NCI-H446 treated with DMSO at 0.1 percent for 48 hours (cell line): ENCODE results near the gene TMEM225.
"Not testable (repeated sequence)": the region's sequence is repeated elsewhere in the genome, so short reads cannot be mapped to it uniquely, and the experiment has no call there.

Source experiments
- DNase-seq: peaks from one replicate; lab custom pipeline; 2025; lab: John Stamatoyannopoulos, UW

TMEM225 gene, protein sequence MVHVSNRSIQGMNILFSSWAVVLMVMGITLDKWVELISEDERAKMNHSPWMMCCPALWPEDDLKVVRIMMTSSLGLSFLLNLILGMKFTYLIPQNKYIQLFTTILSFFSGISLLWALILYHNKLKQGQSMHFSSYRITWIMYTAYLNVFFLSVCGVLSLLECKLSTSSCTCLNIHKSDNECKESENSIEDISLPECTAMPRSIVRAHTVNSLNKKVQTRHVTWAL

DNA sequence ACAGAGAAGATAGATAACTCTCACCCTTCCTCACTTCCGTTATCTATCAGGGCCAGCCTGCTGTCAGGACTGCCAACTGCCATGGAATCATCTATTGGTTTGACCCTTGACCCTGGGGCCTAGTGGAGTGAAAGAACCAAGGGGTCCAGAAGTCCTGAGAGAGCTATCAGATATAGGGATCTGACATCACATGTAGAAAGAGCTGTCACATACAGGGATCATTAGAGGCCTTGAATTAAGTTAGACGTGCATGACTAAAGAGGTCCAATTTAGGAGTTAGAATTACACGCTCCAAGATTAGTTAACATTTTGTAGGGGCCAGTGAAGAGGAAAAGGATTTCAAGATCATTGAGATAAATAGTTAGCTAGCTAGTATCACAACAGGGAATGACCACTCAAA lies at the start of gene TMEM225:
TMEM225 (minus strand) TSS at position 101 of the 400 bp plus-strand sequence. CDS start 245 bp downstream, outside the sequence.
- no peak for DNase-seq

DNA sequence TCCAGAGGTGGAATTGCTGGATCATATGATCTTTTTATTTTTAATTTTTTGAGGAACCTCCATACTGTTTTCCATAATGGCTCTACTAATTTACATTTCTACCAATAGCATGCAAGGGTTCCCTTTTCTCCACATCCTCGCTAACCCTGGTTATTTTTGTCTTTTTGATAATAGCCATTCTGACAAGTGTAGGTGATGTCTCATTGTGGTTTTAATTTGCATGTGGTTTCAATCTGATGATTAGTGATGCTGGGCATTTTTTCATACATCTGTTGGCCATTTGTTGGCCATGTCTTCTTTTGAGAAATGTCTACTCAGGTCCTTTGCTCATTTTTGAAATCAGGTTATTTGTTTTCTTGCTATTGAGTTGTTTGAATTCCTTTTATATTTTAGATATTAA lies 38.6 kb upstream of the TMEM225 start:
- no peak for DNase-seq

DNA sequence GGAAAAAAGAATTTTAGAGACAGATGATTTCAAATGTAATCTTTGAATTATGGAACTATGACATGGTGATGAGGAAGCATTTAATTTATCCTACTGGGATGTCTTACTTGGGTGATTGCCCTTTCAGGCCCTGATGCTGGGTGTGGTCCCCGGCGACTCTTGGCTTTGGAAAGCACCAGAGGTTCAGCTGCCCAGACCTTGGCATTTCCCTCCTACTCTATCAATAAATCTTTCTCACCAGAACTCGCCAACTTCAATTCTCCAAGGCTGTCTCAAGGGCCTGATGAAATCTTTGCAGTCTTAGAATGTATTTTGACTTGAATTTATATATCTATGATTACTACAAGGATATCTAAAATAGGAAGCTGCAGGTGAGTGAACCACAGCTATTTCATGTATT lies 35.5 kb upstream of the TMEM225 start:
- DNase-seq: no peak

DNA sequence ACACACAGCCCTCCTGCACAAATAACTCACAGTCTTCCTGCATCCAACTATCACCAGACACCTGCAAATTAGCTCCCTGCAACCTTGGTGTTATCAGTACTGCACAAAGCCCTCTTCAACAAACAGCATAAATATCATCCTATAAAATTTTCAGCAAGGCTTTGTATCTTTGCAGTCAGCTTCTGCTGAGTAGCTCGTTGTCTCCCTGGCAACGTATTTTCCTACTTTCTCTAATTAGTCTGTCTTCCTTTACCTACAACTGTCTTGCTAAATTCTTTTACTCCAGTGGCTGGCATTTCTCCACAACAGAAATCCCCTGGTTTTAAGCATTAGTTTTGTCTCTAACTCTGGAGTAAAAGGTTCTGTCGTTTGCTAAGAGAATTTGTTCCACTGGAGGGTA lies 20.4 kb upstream of the TMEM225 start:
- DNase-seq: no peak

DNA sequence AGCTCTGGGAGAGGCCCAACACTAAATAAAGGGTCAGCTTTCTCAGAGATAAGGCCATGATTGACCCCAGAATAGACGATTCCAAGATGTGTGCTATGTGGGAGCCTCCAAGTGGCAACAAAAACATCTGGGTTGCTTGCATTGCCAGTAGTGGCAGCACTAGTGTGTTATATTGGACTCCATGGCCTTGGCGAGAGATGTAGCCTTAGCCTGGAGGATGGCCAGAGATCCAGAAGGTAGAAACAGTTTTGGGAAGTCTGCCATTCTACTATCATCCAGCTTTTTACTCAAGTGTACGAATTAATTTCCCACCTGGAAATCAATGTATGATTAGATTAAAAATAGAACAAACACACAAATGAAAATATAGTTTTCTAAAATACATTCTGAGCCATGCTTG lies 19.5 kb upstream of the TMEM225 start:
- DNase-seq: no peak

DNA sequence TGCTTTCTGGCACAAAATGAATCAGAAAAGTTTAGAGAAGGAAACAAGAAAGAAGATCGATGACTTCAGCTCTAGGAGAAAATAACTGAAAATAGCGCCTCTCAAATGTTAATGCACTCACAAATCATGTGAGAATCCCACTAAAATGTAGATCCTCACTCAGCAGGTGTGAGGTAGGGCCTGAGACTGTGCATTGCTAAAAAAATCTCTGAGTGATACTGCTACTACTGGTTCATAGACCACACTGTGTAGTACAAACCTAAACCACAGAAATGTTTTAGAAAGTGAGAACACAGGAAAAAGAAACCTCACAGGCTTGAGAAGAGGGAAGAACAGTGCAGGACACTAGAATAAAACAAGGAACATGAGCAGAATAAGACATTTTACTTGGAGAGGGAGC lies 18.5 kb upstream of the TMEM225 start:
- DNase-seq: no peak

DNA sequence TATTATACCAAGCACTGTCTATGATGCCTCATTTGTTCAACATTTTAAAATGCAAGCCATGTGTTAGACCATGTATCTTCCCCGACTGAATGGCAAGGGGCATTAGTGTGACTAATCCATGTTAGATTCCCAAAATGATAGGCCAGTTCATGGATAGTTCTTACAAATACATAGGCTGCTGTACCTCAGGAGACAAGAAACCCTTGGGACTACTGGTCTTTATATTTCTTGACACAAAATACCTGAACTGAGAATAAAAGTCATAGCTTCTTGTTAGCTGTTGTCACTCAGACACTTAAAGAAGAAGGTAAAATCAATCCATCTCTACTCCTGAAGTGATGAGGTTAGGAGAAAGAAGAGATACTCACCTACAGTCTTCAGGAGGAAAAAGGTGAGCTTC lies 16.4 kb upstream of the TMEM225 start, which contains the start of gene OR8D4:
OR8D4 (plus strand) TSS at position 301 of the 400 bp plus-strand sequence. CDS start 4,265 bp downstream, outside the sequence.
- no peak for DNase-seq

DNA sequence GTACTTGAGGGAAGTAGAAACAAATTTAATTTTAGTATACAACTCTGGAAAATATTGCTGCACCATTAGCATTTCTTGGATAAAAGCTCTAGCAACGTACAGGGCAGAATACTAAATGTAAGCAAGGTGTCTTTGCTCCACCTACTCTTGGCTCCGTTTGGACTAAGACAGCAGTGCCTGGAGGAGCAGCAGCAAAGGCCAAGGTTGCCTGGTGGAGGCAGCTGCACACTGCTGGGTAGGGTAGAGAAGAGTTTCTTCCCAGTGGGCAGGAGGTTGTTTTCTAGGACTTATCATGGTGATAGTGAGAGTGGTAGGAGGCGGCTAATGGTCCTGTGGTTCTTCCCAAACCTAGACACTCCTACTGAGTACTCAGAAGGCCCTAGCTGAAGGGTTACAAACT lies 14.3 kb upstream of the TMEM225 start:
- DNase-seq: no peak

DNA sequence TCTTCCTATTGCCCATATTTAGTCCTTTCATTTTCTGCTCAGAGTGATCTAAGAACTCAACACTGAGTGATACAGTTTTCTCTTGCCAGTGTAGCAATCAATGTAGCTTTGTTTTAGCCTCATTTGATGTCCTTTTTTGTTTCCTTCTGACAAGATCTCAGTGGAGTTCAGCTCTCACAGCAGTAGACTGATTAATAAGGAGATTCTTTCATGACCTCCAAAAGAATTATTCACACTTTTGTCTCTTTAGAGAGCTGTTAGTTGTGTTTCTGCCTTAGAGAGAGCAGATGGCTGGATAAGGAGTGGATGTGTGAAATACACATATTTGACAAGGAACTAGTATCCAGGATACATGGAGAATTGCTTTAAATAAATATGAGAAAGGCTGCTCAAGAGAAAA lies 6.6 kb upstream of the TMEM225 start:
- no peak for DNase-seq

DNA sequence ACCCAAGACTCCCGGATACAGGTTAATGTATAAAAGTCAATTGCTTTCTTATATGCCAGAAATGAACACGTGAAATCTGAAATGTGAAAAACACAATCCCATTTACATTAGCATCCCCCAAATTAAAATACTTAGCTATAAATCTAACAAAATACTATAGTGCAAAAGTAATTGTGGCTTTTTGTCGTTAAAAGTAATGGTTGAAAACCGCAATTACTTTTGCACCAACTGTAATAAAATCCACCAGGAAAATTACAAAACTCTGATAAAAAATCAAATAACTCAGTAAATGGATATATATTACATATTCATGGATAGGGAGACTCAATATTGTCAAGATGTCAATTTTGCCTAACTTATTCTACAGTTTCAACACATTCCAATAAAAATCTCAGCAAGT lies 4.6 kb downstream of the TMEM225 start:
- DNase-seq: no peak

DNA sequence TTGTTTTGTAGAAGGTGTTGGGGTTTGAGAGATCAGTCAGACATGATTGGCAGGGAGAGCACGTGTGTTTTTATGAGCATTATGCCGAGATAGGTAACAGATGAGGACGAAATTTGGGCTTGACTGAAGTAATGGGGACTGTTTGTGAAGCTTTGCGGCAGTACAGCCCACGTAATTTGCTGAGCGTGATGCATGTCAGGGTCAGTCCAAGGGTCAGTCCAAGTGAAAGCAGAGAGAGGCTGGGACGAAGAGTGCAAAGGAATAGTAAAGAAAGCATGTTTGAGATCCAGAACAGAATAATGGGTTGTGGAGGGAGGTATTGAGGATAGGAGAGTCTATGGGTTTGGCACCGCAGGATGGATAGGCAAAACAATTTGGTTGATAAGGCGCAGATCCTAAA lies 17.7 kb downstream of the TMEM225 start:
- not testable (repeated sequence) for DNase-seq

DNA sequence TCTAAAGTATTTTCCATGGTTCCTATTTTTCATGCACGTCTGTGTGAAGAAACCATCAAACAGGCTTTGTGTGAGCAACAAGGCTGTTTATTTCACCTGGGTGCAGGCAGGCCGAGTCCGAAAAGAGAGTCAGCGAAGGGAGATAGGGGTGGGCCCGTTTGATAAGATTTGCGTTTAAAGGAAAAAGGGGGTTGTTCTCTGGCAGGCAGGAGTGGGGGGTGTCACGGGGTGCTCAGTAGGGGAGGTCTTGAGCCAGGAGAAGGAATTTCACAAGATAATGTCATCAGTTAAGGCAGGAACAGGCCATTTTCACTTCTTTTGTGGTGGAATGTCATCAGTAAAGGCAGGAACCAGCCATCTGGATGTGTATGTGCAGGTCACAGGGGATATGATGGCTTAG lies 20.2 kb downstream of the TMEM225 start:
- DNase-seq: not testable (repeated sequence)

DNA sequence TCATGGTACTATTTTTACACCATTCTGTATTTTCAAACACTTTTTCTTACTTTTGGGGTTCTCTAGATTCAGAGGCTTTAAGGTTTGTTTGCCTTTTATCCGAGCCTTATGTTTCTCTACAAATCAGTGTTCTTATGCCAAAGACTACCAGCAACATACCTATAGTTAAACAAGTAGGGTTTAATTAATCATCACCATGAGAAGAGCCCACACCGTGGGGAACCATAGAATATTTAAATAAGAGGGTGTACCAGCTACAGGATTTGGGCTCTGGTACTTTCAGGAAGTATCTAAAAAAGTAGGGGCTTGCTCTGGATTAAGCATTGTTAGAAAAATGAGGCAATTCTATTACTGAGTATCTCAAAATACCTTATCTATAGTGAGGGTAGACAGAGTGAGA lies 25.7 kb downstream of the TMEM225 start:
- no peak for DNase-seq

DNA sequence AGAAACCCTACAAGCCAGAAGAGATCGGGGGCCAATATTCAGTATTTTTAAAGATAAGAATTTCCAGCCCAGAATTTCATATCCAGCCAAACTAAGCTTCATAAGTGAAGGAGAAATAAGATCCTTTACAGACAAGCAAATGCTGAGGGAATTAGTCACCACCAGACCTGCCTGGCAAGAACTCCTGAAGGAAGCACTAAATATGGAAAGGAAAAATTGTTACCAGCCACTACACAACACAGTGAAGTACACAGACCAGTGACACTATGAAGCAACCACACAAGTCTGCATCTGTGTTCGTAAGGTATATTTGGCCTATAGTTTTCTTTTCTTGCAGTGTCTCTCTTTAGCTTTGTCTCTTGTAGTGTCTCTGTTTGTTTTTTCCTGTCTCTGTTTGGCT lies 29.0 kb downstream of the TMEM225 start:
- DNase-seq: no peak

DNA sequence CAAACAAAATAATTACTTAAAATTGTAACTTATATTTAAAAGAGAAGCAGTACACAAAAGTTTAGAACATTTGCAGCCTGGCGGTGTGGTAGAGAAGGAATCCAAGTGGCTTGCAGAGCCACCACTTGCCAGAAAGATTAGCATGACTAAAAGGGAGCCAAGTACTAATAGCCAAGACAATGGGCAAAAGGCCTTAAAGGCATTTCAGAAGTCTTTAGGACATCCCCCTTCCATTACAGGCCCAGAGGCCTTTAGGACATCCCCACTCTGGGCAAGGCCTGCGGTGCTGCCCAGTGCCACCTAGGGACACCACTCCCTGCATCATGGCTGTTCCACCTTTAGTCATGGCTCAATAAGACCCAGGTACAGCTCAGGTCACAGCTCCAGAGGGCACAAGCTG lies 32.4 kb downstream of the TMEM225 start:
- no peak for DNase-seq

DNA sequence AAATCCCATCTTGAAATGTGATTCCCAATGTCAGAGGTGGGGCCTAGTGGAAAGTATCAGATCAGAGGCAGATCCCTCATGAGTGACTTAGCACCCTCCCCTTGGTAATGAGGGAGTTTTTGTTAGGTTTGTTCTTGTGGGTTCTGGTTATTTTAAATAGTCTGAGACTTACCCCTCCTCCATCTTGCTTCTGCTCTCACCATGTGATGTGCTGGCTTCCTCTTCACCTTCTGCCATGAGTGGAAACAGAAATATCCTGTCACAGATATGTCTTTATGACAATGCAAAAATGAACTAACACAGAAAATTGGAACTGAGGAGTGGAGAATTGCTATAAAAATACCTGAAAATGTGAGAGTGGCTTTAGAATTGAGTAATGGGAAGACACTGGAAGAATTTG lies 33.1 kb downstream of the TMEM225 start:
- DNase-seq: no peak

DNA sequence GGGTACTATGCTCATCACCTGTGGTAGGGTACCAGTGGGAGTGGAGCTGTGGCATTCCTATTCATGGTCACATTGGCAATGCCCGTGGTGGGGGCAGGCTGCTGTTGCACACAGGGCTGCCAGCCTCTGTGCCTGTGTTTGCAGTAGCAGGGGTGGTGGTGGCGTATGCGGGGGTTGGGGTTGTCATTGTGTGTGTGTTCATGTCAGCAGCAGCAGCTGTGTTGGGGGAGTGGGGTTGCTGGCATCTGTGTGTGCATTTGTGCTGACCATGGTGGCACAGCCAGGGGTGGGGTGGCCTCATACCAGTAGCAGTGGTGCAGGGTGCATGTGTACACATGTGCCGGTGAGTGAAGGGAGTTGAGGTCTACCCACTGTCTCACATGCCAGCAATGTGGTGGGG lies 34.4 kb downstream of the TMEM225 start:
- no peak for DNase-seq

DNA sequence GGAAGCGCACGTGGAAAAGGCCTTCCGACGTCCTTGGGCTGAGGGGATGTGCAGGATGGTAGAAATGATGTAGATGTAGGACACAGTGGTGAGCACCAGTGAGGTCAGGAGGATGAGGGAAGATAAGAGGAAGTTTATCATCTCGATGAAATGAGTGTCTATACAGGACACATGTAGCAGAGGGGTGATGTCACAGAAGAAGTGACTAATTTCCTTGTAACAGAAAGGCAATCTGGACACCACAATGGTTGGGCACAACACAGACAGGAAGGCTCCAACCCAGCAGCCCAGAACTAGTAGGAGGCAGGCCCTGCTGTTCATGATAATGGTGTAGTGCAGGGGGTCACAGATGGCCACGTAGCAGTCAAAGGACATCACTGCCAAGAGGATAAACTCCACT lies 44.3 kb downstream of the TMEM225 start:
- DNase-seq: no peak

DNA sequence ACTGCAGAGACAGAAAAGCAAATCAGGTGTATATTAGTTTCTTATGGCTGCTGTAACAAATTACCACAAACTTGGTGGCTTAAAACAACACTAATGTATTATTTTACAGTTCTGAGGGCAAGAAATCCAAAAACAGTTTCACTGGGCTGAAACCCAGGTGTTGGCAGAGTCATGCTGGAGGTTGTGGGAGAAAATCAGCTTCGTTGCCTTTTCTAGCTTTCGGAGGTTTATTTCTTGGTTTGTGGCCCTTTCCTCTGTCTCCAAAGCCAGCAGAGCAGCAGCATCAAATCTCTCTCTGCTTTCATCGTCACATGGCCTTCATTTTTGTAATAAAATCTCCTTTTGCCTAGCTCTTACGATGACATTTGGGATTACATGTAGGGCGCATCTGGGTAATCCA lies 46.3 kb downstream of the TMEM225 start:
- no peak for DNase-seq

DNA sequence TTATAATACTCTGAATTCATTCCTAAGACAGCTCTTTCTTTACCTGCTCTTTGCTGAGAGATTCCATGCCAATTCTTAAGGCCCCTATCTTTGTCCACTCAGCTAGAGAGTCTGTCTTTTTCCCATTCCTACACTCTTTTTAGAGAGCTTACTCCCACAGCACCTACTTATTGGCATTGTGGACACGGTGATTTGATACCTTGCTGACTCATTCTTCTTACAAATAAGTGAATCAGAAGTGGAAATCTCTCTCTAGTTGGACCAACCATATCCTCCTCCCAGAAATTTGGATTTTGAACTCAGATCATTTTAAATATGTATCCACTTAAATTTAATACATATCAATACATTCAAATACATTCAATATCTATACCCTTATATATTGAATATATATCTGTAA lies 46.8 kb downstream of the TMEM225 start:
- no peak for DNase-seq

DNA sequence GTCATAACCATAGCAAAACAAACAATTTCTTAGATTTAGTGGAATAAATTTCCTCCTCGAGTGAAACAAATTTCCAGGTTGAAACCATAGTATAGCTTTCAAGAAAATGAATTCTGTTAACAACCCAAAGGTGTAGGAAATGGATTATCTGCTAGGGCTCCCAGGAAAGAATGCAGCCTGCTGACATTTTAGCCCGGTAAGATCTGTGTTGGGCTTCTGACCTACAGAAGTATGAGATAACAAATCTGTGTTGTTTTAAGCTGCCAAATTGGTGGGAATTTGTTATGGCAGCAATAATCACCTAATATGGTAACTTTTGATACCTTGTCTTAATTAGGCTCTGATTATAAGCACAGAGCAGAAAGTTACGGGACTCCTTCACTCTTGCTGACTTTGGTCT lies 47.3 kb downstream of the TMEM225 start:
- DNase-seq: no peak

DNA sequence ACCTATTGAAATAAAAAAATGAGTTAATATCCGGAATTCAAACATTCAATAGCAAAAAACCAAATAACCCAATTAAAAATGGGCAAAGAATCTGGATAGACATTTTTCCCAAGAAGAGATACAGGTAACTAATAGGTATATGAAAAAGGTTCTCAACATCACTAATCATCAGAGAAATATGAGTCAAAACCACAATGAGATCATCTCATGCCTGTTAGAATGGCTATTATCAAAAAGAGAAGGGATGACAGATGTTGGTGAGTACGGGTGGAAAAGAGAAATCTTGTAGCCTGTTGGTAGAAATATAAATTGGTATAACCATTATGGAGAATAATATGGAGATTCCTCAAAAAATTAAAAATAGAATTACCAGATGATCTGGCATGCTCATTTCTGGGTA lies 52.4 kb downstream of the TMEM225 start:
- no peak for DNase-seq
